GM12874 (cell line): ENCODE measurements around the gene DNAH17.

Source experiments
- TF ChIP-seq, protein P1 (sequence below): IDR thresholded peaks from 2 replicates; pipeline ENCODE4 v1.5.1; 2011; ENCODE audit warnings: low read depth, mild to moderate bottlenecking, control low read depth, low read length, moderate library complexity; ENCODE audit not compliant: insufficient read depth

The DNAH17 gene

DNA sequence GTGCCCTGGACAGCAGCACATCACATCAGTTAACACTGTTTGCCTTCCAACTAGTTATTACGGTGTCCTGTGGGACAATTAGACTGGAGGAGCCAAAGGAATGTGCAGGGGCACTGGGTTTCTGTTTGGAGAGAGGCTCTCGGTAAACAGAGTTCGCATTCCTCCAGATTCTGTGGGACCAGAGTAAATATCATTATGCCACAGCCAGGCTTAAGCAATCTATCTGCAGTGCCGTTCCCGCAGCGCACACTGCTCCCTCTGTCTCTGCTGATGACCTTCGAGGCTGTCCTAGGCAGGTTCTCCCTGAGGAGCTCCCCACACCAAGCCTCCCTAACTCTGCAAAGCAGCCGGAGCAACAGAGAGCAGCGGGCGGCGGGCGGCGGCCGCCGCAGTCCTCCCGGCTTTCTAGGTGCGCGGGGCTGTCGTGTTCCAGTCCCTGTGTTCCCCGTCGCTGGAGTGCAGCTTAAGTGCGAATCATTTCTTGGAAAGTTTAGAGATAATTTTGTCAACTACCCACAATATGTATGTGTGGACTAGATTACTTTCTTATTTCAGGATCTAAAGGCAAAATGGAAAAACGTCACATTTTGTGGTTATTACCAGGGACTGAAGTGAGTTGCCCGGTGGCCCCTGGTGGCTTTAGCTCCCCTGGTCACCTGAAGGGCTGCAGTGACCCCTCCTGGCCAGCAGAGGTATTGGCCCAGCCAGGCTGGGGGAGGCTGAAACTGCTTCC, 155.5 kb downstream of the DNAH17 start:
- TF ChIP-seq, protein P1, sequence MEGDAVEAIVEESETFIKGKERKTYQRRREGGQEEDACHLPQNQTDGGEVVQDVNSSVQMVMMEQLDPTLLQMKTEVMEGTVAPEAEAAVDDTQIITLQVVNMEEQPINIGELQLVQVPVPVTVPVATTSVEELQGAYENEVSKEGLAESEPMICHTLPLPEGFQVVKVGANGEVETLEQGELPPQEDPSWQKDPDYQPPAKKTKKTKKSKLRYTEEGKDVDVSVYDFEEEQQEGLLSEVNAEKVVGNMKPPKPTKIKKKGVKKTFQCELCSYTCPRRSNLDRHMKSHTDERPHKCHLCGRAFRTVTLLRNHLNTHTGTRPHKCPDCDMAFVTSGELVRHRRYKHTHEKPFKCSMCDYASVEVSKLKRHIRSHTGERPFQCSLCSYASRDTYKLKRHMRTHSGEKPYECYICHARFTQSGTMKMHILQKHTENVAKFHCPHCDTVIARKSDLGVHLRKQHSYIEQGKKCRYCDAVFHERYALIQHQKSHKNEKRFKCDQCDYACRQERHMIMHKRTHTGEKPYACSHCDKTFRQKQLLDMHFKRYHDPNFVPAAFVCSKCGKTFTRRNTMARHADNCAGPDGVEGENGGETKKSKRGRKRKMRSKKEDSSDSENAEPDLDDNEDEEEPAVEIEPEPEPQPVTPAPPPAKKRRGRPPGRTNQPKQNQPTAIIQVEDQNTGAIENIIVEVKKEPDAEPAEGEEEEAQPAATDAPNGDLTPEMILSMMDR, result peak; percentile 96

DNA sequence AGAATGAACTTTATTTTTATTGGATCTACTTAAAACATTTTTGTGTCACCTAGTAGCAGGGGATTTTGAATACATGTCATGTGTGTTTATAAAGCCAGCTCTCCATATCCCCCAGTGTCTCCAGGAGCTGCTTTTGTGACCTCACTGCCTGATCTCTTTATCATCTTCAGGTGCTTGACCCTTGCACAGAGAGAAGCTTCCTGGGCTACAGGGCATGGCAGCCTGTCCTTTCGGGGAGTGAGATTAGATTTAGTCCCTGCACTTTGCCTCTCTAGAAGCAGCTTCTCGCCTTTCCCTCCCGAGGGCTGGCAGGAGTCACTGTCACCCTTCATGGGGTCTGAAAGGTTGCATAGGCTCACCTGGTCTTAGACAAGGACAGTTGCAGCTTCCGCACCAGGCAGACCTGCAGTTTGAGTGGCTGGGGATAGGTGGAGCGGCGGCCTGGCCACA, 156.1 kb downstream of the DNAH17 start:
- TF ChIP-seq, protein P1, result no peak

DNA sequence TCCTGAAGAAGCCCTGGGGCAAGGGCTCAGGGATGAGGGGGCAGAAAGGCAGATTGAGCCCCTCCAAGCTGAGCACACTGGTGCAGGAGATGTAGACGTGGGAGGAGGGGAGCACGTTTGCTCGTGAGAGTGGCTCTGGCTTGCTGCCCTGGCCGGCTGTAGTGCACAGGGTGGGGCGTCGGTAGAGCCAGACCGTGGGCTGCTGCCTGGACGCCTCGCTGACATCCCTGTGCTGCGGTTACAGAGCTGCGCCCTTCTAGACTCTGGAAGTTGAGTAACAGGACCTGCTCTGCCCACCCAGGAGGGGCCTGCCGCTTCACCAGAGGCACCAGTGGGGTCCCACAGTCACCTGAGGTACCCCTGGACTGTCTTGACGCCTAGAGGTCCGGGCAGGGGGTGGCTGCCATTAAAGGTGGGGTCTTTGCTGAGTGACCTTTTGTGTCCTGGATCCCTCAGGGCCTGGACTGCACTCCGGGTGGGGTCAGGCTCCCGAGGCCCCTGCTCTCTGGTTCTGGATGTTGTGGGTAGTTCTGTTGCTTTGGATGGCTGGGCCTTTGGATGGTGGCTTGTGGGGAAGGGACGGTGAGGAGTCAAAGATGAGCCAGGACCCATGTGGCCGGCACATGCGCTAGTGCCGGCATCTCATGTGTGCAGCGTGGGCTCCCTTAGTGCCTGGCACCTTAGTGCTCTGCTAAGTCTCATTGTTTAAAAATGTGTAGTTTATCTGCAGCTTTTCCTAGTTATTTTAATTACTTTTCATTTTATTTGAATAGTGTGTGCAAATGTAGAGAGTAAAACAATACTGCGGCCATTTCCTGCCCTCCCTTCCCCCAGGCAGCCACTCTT, 157.0 kb downstream of the DNAH17 start:
- TF ChIP-seq, protein P1, result no peak

DNA sequence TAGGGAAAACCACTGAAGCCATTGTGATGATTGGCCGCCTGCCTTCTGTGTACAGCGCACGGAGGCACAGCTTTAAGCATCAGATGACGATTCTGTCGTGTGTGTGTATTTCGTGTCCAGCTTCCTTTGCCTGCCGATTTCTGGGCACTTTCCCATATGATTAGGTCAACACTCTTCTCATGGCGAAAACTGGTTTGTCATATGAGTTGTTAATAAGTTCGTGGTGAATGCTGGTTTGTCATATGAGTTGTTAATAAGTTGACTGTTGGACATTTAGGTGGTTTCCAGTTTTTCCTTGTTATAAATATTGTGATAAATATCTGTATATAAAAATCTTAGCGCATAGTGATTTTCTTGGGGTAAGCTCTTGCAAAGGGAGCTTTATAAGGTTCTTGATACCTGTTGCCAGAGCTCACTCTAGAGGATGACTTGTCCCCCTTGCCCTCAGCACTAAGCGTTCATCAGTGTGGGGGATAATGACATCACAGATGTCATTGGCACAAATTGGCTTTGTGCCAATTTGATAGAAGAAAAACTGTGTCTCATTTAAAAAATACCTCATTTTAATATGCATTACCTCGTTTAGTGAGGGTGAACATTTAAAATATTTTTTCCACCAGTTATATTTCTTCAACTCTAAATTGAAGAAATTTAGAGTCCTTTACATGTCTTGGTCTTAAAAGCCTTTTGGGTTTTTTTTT, 158.7 kb downstream of the DNAH17 start:
- TF ChIP-seq, protein P1, result no peak

DNA sequence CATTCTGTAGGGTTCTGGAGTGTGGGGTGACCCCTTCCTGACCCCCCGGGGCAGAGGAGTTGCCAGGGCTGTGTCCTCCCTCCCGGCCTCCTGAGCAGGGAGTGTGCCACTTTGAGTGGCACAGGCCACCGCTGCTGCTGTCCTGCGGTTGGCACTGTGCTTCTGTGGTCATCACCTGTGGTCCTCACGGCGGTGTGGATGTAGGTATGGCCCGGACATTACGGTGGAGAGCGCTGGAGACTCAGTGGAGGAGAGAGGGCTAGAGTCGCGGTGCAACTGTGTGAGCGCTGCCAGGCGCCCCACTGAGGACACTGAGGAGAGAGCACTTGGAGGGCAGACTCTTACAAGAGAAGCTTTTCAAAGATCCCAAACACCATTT, 159.7 kb downstream of the DNAH17 start:
- TF ChIP-seq, protein P1, result no peak

DNA sequence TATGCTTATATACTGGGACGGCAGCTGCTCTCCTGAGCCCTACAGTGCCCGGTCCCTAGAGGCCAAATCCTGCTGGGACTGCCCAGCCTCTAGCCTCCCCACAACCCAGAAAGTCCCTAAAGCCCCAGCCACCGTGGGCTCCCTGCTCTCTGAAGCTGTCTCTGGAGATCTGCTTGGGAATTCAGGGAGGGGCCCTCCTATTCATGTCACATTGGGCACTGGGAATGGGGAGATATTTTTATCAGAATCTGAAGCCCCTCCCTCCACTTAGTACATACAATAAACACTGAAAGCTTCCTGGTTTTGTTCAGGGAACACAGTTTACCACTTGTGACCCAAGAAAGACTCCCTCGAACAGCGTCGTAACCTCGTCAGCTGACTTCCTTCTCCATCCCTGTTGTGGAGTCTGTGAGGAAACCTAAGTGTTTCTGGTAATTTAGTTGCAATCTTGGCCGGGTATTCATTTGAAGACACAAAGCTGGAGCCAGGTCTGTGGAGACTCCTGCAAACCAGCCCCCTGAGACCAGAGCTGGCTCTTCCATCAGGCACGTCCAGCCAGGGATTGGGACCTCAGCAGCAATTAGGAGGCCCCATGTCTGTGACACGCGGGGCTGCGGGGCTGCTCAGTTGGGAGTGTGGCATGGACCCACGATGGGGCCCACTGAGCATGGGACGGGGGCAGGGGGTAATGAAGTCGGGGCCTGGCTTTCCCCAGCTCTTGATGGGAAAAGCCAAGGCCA, 160.2 kb downstream of the DNAH17 start:
- TF ChIP-seq, protein P1, result no peak
